ENCODE data around the gene KCNC3. TPM values are rescaled to one million over a fixed set of nuclear protein-coding genes. Genes with fewer than 3 reads are reported as not detected.

KCNC3 gene
- total and polyA plus RNA-seq, 2 experiments from 2014 or later, result 1.3 to 3.4 TPM

DNA sequence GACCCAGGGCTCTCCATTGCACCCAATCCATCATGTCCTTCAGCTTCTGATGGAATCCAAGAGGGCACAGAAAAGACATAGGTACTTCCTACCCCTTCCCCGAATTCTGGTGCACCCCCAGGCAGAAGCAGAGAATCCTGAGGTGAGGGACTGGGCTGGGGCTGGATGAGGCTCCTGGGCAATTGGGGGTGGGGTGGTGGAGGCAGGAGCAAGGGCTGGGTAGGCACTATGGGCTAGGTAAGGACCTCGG lies 2.7 kb upstream of the KCNC3 start (continued):
- TF ChIP-seq, protein P1, sequence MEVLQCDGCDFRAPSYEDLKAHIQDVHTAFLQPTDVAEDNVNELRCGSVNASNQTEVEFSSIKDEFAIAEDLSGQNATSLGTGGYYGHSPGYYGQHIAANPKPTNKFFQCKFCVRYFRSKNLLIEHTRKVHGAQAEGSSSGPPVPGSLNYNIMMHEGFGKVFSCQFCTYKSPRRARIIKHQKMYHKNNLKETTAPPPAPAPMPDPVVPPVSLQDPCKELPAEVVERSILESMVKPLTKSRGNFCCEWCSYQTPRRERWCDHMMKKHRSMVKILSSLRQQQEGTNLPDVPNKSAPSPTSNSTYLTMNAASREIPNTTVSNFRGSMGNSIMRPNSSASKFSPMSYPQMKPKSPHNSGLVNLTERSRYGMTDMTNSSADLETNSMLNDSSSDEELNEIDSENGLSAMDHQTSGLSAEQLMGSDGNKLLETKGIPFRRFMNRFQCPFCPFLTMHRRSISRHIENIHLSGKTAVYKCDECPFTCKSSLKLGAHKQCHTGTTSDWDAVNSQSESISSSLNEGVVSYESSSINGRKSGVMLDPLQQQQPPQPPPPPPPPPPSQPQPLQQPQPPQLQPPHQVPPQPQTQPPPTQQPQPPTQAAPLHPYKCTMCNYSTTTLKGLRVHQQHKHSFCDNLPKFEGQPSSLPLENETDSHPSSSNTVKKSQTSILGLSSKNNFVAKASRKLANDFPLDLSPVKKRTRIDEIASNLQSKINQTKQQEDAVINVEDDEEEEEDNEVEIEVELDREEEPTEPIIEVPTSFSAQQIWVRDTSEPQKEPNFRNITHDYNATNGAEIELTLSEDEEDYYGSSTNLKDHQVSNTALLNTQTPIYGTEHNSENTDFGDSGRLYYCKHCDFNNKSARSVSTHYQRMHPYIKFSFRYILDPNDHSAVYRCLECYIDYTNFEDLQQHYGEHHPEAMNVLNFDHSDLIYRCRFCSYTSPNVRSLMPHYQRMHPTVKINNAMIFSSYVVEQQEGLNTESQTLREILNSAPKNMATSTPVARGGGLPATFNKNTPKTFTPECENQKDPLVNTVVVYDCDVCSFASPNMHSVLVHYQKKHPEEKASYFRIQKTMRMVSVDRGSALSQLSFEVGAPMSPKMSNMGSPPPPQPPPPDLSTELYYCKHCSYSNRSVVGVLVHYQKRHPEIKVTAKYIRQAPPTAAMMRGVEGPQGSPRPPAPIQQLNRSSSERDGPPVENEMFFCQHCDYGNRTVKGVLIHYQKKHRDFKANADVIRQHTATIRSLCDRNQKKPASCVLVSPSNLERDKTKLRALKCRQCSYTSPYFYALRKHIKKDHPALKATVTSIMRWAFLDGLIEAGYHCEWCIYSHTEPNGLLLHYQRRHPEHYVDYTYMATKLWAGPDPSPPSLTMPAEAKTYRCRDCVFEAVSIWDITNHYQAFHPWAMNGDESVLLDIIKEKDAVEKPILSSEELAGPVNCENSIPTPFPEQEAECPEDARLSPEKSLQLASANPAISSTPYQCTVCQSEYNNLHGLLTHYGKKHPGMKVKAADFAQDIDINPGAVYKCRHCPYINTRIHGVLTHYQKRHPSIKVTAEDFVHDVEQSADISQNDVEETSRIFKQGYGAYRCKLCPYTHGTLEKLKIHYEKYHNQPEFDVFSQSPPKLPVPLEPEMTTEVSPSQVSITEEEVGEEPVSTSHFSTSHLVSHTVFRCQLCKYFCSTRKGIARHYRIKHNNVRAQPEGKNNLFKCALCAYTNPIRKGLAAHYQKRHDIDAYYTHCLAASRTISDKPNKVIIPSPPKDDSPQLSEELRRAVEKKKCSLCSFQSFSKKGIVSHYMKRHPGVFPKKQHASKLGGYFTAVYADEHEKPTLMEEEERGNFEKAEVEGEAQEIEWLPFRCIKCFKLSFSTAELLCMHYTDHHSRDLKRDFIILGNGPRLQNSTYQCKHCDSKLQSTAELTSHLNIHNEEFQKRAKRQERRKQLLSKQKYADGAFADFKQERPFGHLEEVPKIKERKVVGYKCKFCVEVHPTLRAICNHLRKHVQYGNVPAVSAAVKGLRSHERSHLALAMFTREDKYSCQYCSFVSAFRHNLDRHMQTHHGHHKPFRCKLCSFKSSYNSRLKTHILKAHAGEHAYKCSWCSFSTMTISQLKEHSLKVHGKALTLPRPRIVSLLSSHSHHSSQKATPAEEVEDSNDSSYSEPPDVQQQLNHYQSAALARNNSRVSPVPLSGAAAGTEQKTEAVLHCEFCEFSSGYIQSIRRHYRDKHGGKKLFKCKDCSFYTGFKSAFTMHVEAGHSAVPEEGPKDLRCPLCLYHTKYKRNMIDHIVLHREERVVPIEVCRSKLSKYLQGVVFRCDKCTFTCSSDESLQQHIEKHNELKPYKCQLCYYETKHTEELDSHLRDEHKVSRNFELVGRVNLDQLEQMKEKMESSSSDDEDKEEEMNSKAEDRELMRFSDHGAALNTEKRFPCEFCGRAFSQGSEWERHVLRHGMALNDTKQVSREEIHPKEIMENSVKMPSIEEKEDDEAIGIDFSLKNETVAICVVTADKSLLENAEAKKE (CRISPR knock-in tag; IDR thresholded peaks at IDR 0.05), result no peak
- no peak for TF ChIP-seq EZH2 (IDR thresholded peaks at IDR 0.05; ENCODE audit: low read depth, unreplicated experiment)
- no peak for TF ChIP-seq ZNF114 (CRISPR knock-in tag; IDR thresholded peaks at IDR 0.05)
- TF ChIP-seq EZH2phosphoT487 (IDR thresholded peaks at IDR 0.05; ENCODE audit: unreplicated experiment), result no peak
- no peak for TF ChIP-seq JUNB (IDR thresholded peaks at IDR 0.05; ENCODE audit: unreplicated experiment)
- no peak for TF ChIP-seq NANOG (IDR thresholded peaks at IDR 0.05; ENCODE audit: borderline replicate concordance)
- TF ChIP-seq CREB1 (CRISPR knock-in tag; IDR thresholded peaks at IDR 0.05; ENCODE audit: low read depth), result no peak
- TF ChIP-seq, protein P2, sequence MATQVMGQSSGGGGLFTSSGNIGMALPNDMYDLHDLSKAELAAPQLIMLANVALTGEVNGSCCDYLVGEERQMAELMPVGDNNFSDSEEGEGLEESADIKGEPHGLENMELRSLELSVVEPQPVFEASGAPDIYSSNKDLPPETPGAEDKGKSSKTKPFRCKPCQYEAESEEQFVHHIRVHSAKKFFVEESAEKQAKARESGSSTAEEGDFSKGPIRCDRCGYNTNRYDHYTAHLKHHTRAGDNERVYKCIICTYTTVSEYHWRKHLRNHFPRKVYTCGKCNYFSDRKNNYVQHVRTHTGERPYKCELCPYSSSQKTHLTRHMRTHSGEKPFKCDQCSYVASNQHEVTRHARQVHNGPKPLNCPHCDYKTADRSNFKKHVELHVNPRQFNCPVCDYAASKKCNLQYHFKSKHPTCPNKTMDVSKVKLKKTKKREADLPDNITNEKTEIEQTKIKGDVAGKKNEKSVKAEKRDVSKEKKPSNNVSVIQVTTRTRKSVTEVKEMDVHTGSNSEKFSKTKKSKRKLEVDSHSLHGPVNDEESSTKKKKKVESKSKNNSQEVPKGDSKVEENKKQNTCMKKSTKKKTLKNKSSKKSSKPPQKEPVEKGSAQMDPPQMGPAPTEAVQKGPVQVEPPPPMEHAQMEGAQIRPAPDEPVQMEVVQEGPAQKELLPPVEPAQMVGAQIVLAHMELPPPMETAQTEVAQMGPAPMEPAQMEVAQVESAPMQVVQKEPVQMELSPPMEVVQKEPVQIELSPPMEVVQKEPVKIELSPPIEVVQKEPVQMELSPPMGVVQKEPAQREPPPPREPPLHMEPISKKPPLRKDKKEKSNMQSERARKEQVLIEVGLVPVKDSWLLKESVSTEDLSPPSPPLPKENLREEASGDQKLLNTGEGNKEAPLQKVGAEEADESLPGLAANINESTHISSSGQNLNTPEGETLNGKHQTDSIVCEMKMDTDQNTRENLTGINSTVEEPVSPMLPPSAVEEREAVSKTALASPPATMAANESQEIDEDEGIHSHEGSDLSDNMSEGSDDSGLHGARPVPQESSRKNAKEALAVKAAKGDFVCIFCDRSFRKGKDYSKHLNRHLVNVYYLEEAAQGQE (IDR thresholded peaks at IDR 0.05; ENCODE audit: unreplicated experiment), result no peak
